Astrocyte of the cerebellum (primary cell): Measurements from ENCODE around the gene NFIA.

Source experiments
- DNase-seq: peaks from one replicate; pipeline ENCODE4 v3.0.0-alpha.2; 2011; ENCODE audit warnings: low read depth
- H3K4me3 ChIP-seq: 2 replicates; pipeline ENCODE4 v1.5.1; 2011; ENCODE audit warnings: mild to moderate bottlenecking, low read depth, low read length, moderate library complexity
- CTCF ChIP-seq: IDR thresholded peaks from 2 replicates; pipeline ENCODE4 v1.5.1; 2012; ENCODE audit warnings: low read length, low read depth, moderate library complexity, mild to moderate bottlenecking; ENCODE audit errors: missing control alignments
- in situ Hi-C: cut with HindIII; loops from 2 replicates; pipeline ENCODE4 v1.10.0; 2017; ENCODE audit warnings: low sequenced_read_pairs

NFIA gene

GRCh38 chr1:61079898-61080336 is 2.4 kb upstream of the NFIA start:
- peak; percentile 20 for TF ChIP-seq CTCF
- in situ Hi-C loops: loop anchor here (25.0 kb wide), 1 partner anchor 382 kb away; no protein-coding TSS in a partner anchor
- no peak for DNase-seq
- H3K4me3 ChIP-seq: peak overlapping the region; percentile 6

GRCh38 chr1:61080413-61081143 is 1.8 kb upstream of the NFIA start:
- in situ Hi-C loops: loop anchor here (25.0 kb wide), 1 partner anchor 382 kb away; no protein-coding TSS in a partner anchor
- no peak overlapping the region for H3K4me3 ChIP-seq

GRCh38 chr1:61081144-61081685 is 1.1 kb upstream of the NFIA start:
- no peak for TF ChIP-seq CTCF
- in situ Hi-C loops: loop anchor here (25.0 kb wide), 1 partner anchor 381 kb away; no protein-coding TSS in a partner anchor
- H3K4me3 ChIP-seq: peak overlapping the region; percentile 65
- DNase-seq: no peak

More at GRCh38 chr1:61080413-61081143, 1.8 kb upstream of the NFIA start:
- no peak for TF ChIP-seq CTCF
- DNase-seq: no peak

GRCh38 chr1:61081686-61082310 is 563 bp upstream of the NFIA start:
- peak overlapping the region; percentile 65 for H3K4me3 ChIP-seq
- DNase-seq: no peak
- in situ Hi-C loops: loop anchor here (25.0 kb wide), 1 partner anchor 381 kb away; no protein-coding TSS in a partner anchor
- TF ChIP-seq CTCF: no peak

GRCh38 chr1:61083013-61083806 is 849 bp downstream of the NFIA start:
- H3K4me3 ChIP-seq: peak overlapping the region; percentile 65
- no peak for TF ChIP-seq CTCF
- no peak for DNase-seq
- in situ Hi-C loops: loop anchor here (25.0 kb wide), 1 partner anchor 379 kb away; no protein-coding TSS in a partner anchor
